ENCODE data around the gene CLIC4.
"Not testable (repeated sequence)": the region's sequence is repeated elsewhere in the genome, so short reads cannot be mapped to it uniquely, and the experiment has no call there.

CLIC4 gene

GRCh38 chr1:24803220-24803619, 58.0 kb downstream of the CLIC4 start:
- peaks cover 1% of the 10 kb centered on the region for H3K36me3 Mint-ChIP-seq
- H3K27me3 Mint-ChIP-seq, result no peaks in the 10 kb centered on the region
- H3K4me3 Mint-ChIP-seq, result no peak overlapping the region
- no peaks in the 10 kb centered on the region for H3K9me3 Mint-ChIP-seq
- H3K27ac Mint-ChIP-seq, result no peak overlapping the region
- peaks cover 8% of the 10 kb centered on the region for H3K4me1 Mint-ChIP-seq

- Mint-ChIP-seq H3K36me3 (no peaks in the 10 kb centered on the region), H3K27ac (no peak overlapping the region), H3K9me3 (no peaks in the 10 kb centered on the region), H3K27me3 (no peaks in the 10 kb centered on the region), H3K4me1 (peaks cover 8% of the 10 kb centered on the region), H3K4me3 (no peak overlapping the region)
Observed at GRCh38 chr1:24803987-24804530, 58.8 kb downstream of the CLIC4 start.

GRCh38 chr1:24805534-24806301, 60.5 kb downstream of the CLIC4 start:
- no peak overlapping the region for H3K4me3 Mint-ChIP-seq
- H3K27ac Mint-ChIP-seq, result peak overlapping the region; percentile 46
- no peaks in the 10 kb centered on the region for H3K9me3 Mint-ChIP-seq
- H3K36me3 Mint-ChIP-seq, result no peaks in the 10 kb centered on the region
- H3K27me3 Mint-ChIP-seq, result no peaks in the 10 kb centered on the region
- H3K4me1 Mint-ChIP-seq, result peaks cover 8% of the 10 kb centered on the region

- H3K9me3 Mint-ChIP-seq, result no peaks in the 10 kb centered on the region
- H3K36me3 Mint-ChIP-seq, result no peaks in the 10 kb centered on the region
- H3K4me1 Mint-ChIP-seq, result peaks cover 8% of the 10 kb centered on the region
- no peak overlapping the region for H3K4me3 Mint-ChIP-seq
- no peaks in the 10 kb centered on the region for H3K27me3 Mint-ChIP-seq
- H3K27ac Mint-ChIP-seq, result no peak overlapping the region
Observed at GRCh38 chr1:24806588-24806987, 61.3 kb downstream of the CLIC4 start.

GRCh38 chr1:24811494-24811893, 66.2 kb downstream of the CLIC4 start:
- H3K27ac Mint-ChIP-seq, H3K36me3 Mint-ChIP-seq, H3K4me3 Mint-ChIP-seq, H3K27me3 Mint-ChIP-seq, H3K9me3 Mint-ChIP-seq, H3K4me1 Mint-ChIP-seq: not testable (repeated sequence)

- not testable (repeated sequence) for H3K36me3 Mint-ChIP-seq, H3K9me3 Mint-ChIP-seq, H3K27me3 Mint-ChIP-seq, H3K4me3 Mint-ChIP-seq, H3K27ac Mint-ChIP-seq, H3K4me1 Mint-ChIP-seq
Observed at GRCh38 chr1:24820221-24820620, 75.0 kb downstream of the CLIC4 start.

- Mint-ChIP-seq H3K36me3 (no peaks in the 10 kb centered on the region), H3K9me3 (no peaks in the 10 kb centered on the region), H3K27ac (no peak overlapping the region), H3K4me3 (no peak overlapping the region), H3K27me3 (no peaks in the 10 kb centered on the region), H3K4me1 (no peaks in the 10 kb centered on the region)
Observed at GRCh38 chr1:24822887-24823286, 77.6 kb downstream of the CLIC4 start.

GRCh38 chr1:24823486-24823885, 78.2 kb downstream of the CLIC4 start:
- H3K4me3 Mint-ChIP-seq, H3K27me3 Mint-ChIP-seq, H3K27ac Mint-ChIP-seq, H3K4me1 Mint-ChIP-seq, H3K36me3 Mint-ChIP-seq, H3K9me3 Mint-ChIP-seq: not testable (repeated sequence)

GRCh38 chr1:24825174-24825573, 79.9 kb downstream of the CLIC4 start:
- H3K27me3 Mint-ChIP-seq, result no peaks in the 10 kb centered on the region
- no peak overlapping the region for H3K27ac Mint-ChIP-seq
- H3K36me3 Mint-ChIP-seq, result no peaks in the 10 kb centered on the region
- no peaks in the 10 kb centered on the region for H3K9me3 Mint-ChIP-seq
- no peaks in the 10 kb centered on the region for H3K4me1 Mint-ChIP-seq
- no peak overlapping the region for H3K4me3 Mint-ChIP-seq

- Mint-ChIP-seq H3K9me3 (no peaks in the 10 kb centered on the region), H3K27ac (no peak overlapping the region), H3K4me1 (no peaks in the 10 kb centered on the region), H3K4me3 (no peak overlapping the region), H3K36me3 (no peaks in the 10 kb centered on the region), H3K27me3 (no peaks in the 10 kb centered on the region)
Observed at GRCh38 chr1:24826510-24826909, 81.3 kb downstream of the CLIC4 start.

GRCh38 chr1:24827379-24828135, 82.3 kb downstream of the CLIC4 start:
- no peak overlapping the region for H3K27ac Mint-ChIP-seq
- H3K27me3 Mint-ChIP-seq, result no peaks in the 10 kb centered on the region
- no peaks in the 10 kb centered on the region for H3K9me3 Mint-ChIP-seq
- no peaks in the 10 kb centered on the region for H3K36me3 Mint-ChIP-seq
- no peak overlapping the region for H3K4me3 Mint-ChIP-seq
- H3K4me1 Mint-ChIP-seq, result no peaks in the 10 kb centered on the region

- H3K27me3 Mint-ChIP-seq, result no peaks in the 10 kb centered on the region
- H3K9me3 Mint-ChIP-seq, result no peaks in the 10 kb centered on the region
- H3K36me3 Mint-ChIP-seq, result no peaks in the 10 kb centered on the region
- no peak overlapping the region for H3K4me3 Mint-ChIP-seq
- no peak overlapping the region for H3K27ac Mint-ChIP-seq
- no peaks in the 10 kb centered on the region for H3K4me1 Mint-ChIP-seq
Observed at GRCh38 chr1:24828183-24828886, 83.1 kb downstream of the CLIC4 start.

GRCh38 chr1:24828887-24829192, 83.6 kb downstream of the CLIC4 start:
- no peak overlapping the region for H3K4me3 Mint-ChIP-seq
- no peak overlapping the region for H3K27ac Mint-ChIP-seq
- H3K27me3 Mint-ChIP-seq, result no peaks in the 10 kb centered on the region
- H3K4me1 Mint-ChIP-seq, result no peaks in the 10 kb centered on the region
- no peaks in the 10 kb centered on the region for H3K9me3 Mint-ChIP-seq
- no peaks in the 10 kb centered on the region for H3K36me3 Mint-ChIP-seq

- Mint-ChIP-seq H3K27ac (no peak overlapping the region), H3K36me3 (no peaks in the 10 kb centered on the region), H3K4me3 (no peak overlapping the region), H3K9me3 (no peaks in the 10 kb centered on the region), H3K27me3 (no peaks in the 10 kb centered on the region), H3K4me1 (no peaks in the 10 kb centered on the region)
Observed at GRCh38 chr1:24830680-24831272, 85.5 kb downstream of the CLIC4 start.

- Mint-ChIP-seq H3K27ac (no peak overlapping the region), H3K9me3 (no peaks in the 10 kb centered on the region), H3K4me1 (no peaks in the 10 kb centered on the region), H3K36me3 (no peaks in the 10 kb centered on the region), H3K4me3 (no peak overlapping the region), H3K27me3 (peaks cover 5% of the 10 kb centered on the region)
Observed at GRCh38 chr1:24841593-24841992, 96.3 kb downstream of the CLIC4 start.

- Mint-ChIP-seq H3K27ac (no peak overlapping the region), H3K4me1 (peaks cover 19% of the 10 kb centered on the region), H3K27me3 (peaks cover 5% of the 10 kb centered on the region), H3K9me3 (no peaks in the 10 kb centered on the region), H3K36me3 (no peaks in the 10 kb centered on the region), H3K4me3 (no peak overlapping the region)
Observed at GRCh38 chr1:24846671-24847070, 101.4 kb downstream of the CLIC4 start.

All from activated naive CD4-positive, alpha-beta T cell treated with anti-CD3 and anti-CD28 coated beads, Interleukin-2, amount 50 U/mL, for 24 hours (primary cell).